Measurements from ENCODE around the gene NRL.
"Not testable (repeated sequence)": the region's sequence is repeated elsewhere in the genome, so short reads cannot be mapped to it uniquely, and the experiment has no call there.

DNA sequence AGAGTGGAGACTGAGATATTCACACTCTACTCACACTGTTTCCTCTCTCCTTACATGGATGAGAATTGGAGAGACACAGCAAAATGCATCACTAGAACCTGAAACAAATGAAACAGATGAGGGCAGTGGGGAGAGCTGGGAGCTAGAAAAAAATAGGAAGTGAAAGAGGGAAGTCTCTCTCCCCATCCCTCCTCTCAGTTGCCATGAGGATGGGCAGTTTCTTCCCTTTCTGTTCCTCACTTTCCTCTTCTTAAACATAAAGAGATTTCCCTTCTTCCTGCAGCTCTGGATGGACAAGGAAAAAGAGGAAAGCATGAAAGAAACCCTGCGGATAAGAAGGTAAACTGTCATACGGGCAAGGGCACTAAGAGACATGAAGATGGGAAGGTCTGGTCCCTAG, 65.7 kb downstream of the NRL start:
- not testable (repeated sequence) for TF ChIP-seq CTCF (conservative IDR thresholded peaks at IDR 0.05; ENCODE audit: low read length); EZH2phosphoT487 (IDR thresholded peaks at IDR 0.05; ENCODE audit: borderline replicate concordance, low read depth, low read length)
